ENCODE results near the gene GCLC. TPM values are rescaled to one million over a fixed set of nuclear protein-coding genes. Genes with fewer than 3 reads are reported as not detected.

GCLC gene
- total and polyA plus RNA-seq, 9 of the 15 experiments (the other 6 are each of a cell fraction or from before 2014, with no cell fraction given) = 3.9 to 20.0 (median 9.4) TPM

DNA sequence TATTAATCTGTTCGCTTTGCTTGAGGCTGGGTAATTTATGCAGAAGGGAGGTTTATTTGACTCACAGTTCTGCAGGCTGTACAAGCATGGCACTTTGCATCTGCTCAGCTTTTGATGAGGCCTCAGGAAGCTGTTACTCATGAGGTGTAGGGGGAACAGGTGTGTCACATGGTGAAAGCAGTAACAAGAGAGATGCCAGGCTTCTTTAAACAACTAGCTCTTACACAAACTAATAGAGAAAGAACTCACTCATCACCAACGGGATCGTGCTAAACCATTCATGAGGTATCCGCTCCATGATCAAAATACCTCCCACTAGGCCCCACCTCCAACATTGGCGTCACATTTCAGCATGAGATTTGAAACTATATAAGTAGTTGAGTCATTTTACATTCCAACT lies 34.4 kb upstream of the GCLC start:
- Histone ChIP-seq H3K9ac (ENCODE audit: insufficient read depth in 1 of 2, low read depth in 2 of 2, low read length in 2 of 2) (no peak overlapping the region), H3K4me2 (ENCODE audit: insufficient read depth, low read length) (no peak overlapping the region), H4K20me1 (replicated peaks; ENCODE audit: control insufficient read depth, insufficient read depth, low read length) (no peaks in the 10 kb centered on the region), H2AFZ (ENCODE audit: low read depth, low read length) (no peak overlapping the region), H3K36me3 (ENCODE audit: control insufficient read depth, insufficient read depth, low read length) (no peaks in the 10 kb centered on the region), H3K79me2 (ENCODE audit: control insufficient read depth, insufficient read depth, low read length) (no peaks in the 10 kb centered on the region), H3K4me3 (no peak overlapping the region), H3K9me3 (replicated peaks; ENCODE audit: control insufficient read depth, insufficient read depth, low read depth, low read length) (no peaks in the 10 kb centered on the region), H3K4me1 (replicated peaks in 1 of 2; ENCODE audit: control insufficient read depth in 2 of 2, insufficient read depth in 2 of 2, low read length in 2 of 2) (no peaks in the 10 kb centered on the region), H3K27me3 (ENCODE audit: control insufficient read depth in 2 of 2, insufficient read depth in 2 of 2, low read length in 2 of 2) (peaks cover 0 to 5% of the 10 kb centered on the region in 2 experiments; a peak in 1 of 5 replicates), H3K9me1 (ENCODE audit: control insufficient read depth, insufficient read depth, low read length) (no peaks in the 10 kb centered on the region), H3K27ac (ENCODE audit: extremely low read depth, low read depth, low read length) (no peak overlapping the region)
- BruUV-seq (replicated peaks) = no TSS peak
- ChIA-PET CTCF (ENCODE audit: low intra/inter-chr PET ratio) (no interaction called here), POLR2A (interaction anchor here (1.1 kb wide), 1 partner anchor 8 kb away, joined by 4 read pairs; no protein-coding TSS in a partner anchor)
- ATAC-seq (no peak), FAIRE-seq (no peak), DNase-seq (ENCODE audit: extremely low read depth in 1 of 4, low spot score in 3 of 4) (no peak)
- in situ Hi-C loops (cut with MboI) = no loop called here
- TF ChIP-seq HMG20B (CRISPR knock-in tag; IDR thresholded peaks at IDR 0.05) (no peak), ZNF766 (CRISPR knock-in tag; conservative IDR thresholded peaks at IDR 0.05) (peak; percentile 69; the same call in 1 of the 2 replicates)
- 15% methylated on average over 5 of the region's 5 CpGs for WGBS (ENCODE audit: insufficient coverage, low coverage, missing lambda C conversion rate)
- intact Hi-C loops (cut with micrococcal nuclease) = no loop called here

DNA sequence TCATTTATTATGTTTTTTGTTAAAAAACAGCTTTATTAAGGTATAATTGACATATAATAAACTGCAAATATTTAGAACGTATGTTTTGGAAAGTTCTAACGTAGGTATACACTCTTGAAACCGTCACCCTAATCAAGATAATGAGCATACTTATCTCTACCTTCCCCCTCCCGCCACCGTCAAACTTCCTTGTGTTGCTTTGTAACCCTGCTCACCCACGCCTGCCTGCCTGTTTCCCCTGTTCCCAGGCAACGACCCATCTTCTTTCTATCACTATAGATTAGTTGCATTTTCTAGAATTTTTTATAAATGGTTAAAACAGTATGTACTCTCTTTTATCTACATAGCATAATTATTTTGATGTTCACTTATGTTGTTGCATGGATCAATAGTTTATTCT lies 33.5 kb upstream of the GCLC start:
- POLR2A ChIA-PET = no interaction called here
- H3K27me3 ChIP-seq (ENCODE audit: control insufficient read depth in 2 of 2, insufficient read depth in 2 of 2, low read length in 2 of 2) = no peaks in the 10 kb centered on the region; a peak in 1 of 5 replicates
- no peaks in the 10 kb centered on the region for H4K20me1 ChIP-seq (replicated peaks; ENCODE audit: control insufficient read depth, insufficient read depth, low read length)
- BruUV-seq (replicated peaks) = no TSS peak
- intact Hi-C loops (cut with micrococcal nuclease) (no loop called here), in situ Hi-C loops (cut with MboI) (no loop called here)
- no peak overlapping the region for H3K9ac ChIP-seq (ENCODE audit: insufficient read depth in 1 of 2, low read depth in 2 of 2, low read length in 2 of 2)
- H3K9me1 ChIP-seq (ENCODE audit: control insufficient read depth, insufficient read depth, low read length) = no peaks in the 10 kb centered on the region
- DNase-seq (ENCODE audit: extremely low read depth in 1 of 4, low spot score in 3 of 4) (peak in 1 of 4 experiments; percentile 8), ATAC-seq (no peak), FAIRE-seq (no peak)
- CTCF ChIA-PET (ENCODE audit: low intra/inter-chr PET ratio) = no interaction called here
- no peak overlapping the region for H2AFZ ChIP-seq (ENCODE audit: low read depth, low read length)
- TF ChIP-seq FOXK1 (CRISPR knock-in tag; IDR thresholded peaks at IDR 0.05; ENCODE audit: borderline replicate concordance) (no peak), HMG20B (CRISPR knock-in tag; IDR thresholded peaks at IDR 0.05) (no peak), BDP1 (IDR thresholded peaks at IDR 0.05; ENCODE audit: insufficient read depth, insufficient read length) (no peak), CBX1 (IDR thresholded peaks at IDR 0.05; ENCODE audit: low read depth) (no peak), CHD1 (IDR thresholded peaks at IDR 0.05; ENCODE audit: low read length) (no peak), RFX1 (IDR thresholded peaks at IDR 0.05) (peak; percentile 41; the same call in 1 of the 2 replicates), FOXJ2 (tag; IDR thresholded peaks at IDR 0.05) (peak; percentile 75), CREM (IDR thresholded peaks at IDR 0.05; ENCODE audit: low read depth) (0 out of 2 replicates have a peak, but pooled peaks have one; percentile 25), KLF1 (tag; IDR thresholded peaks at IDR 0.05) (no peak), BMI1 (IDR thresholded peaks at IDR 0.05; ENCODE audit: low read length) (no peak), POLR3G (IDR thresholded peaks at IDR 0.05; ENCODE audit: extremely low read depth, insufficient read length, insufficient replicate concordance) (no peak)
- no peak overlapping the region for H3K27ac ChIP-seq (ENCODE audit: extremely low read depth, low read depth, low read length)
- WGBS (ENCODE audit: insufficient coverage, low coverage, missing lambda C conversion rate) = 5% methylated on average over 7 of the region's 7 CpGs
- no peaks in the 10 kb centered on the region for H3K9me3 ChIP-seq (replicated peaks; ENCODE audit: control insufficient read depth, insufficient read depth, low read depth, low read length)
- H3K4me2 ChIP-seq (ENCODE audit: insufficient read depth, low read length) = no peak overlapping the region
- H3K4me1 ChIP-seq (replicated peaks in 1 of 2; ENCODE audit: control insufficient read depth in 2 of 2, insufficient read depth in 2 of 2, low read length in 2 of 2) = peaks cover 0 to 2% of the 10 kb centered on the region in 2 experiments; a peak in 2 of 5 replicates
- H3K4me3 ChIP-seq = no peak overlapping the region
- no peaks in the 10 kb centered on the region for H3K79me2 ChIP-seq (ENCODE audit: control insufficient read depth, insufficient read depth, low read length)
- H3K36me3 ChIP-seq (ENCODE audit: control insufficient read depth, insufficient read depth, low read length) = no peaks in the 10 kb centered on the region

Measured in K562 (cell line).